Measurements from ENCODE around the gene SH2D4B.

The SH2D4B gene

GRCh38 chr10:80537736-80538480 lies at the start of gene SH2D4B:
Gene SH2D4B (plus strand): TSS chr10:80537902. CDS start chr10:80538332, 430 bp downstream.
- DNase-seq (ENCODE audit: low read depth), result no peak

GRCh38 chr10:80488539-80489066 lies 49.1 kb upstream of the SH2D4B start:
- no peak for DNase-seq (ENCODE audit: low read depth)

GRCh38 chr10:80489371-80490112 lies 48.2 kb upstream of the SH2D4B start:
- DNase-seq (ENCODE audit: low read depth), result no peak

GRCh38 chr10:80491251-80492102 lies 46.2 kb upstream of the SH2D4B start:
- no peak for DNase-seq (ENCODE audit: low read depth)

GRCh38 chr10:80492848-80493521 lies 44.7 kb upstream of the SH2D4B start:
- no peak for DNase-seq (ENCODE audit: low read depth)

GRCh38 chr10:80493522-80494051 lies 44.1 kb upstream of the SH2D4B start:
- no peak for DNase-seq (ENCODE audit: low read depth)

- DNase-seq (ENCODE audit: low read depth), result no peak
Measured at GRCh38 chr10:80496555-80497172, 41.0 kb upstream of the SH2D4B start.

- peak; percentile 50 for DNase-seq (ENCODE audit: low read depth)
Measured at GRCh38 chr10:80497187-80498077, 40.3 kb upstream of the SH2D4B start.

- DNase-seq (ENCODE audit: low read depth), result no peak
Measured at GRCh38 chr10:80498078-80498832, 39.4 kb upstream of the SH2D4B start.

- peak; percentile 97 for DNase-seq (ENCODE audit: low read depth)
Measured at GRCh38 chr10:80498833-80499741, 38.6 kb upstream of the SH2D4B start.

GRCh38 chr10:80500572-80501380 lies 36.9 kb upstream of the SH2D4B start:
- no peak for DNase-seq (ENCODE audit: low read depth)

- DNase-seq (ENCODE audit: low read depth), result peak; percentile 59
Measured at GRCh38 chr10:80501381-80501912, 36.3 kb upstream of the SH2D4B start.

GRCh38 chr10:80501913-80502521 lies 35.7 kb upstream of the SH2D4B start:
- DNase-seq (ENCODE audit: low read depth), result peak; percentile 59

GRCh38 chr10:80502621-80503583 lies 34.8 kb upstream of the SH2D4B start:
- DNase-seq (ENCODE audit: low read depth), result peak; percentile 49

- no peak for DNase-seq (ENCODE audit: low read depth)
Measured at GRCh38 chr10:80503584-80504157, 34.0 kb upstream of the SH2D4B start.

All from ELR (cell line).